ENCODE results near the gene MYO10.

GRCh38 chr5:16899171-16899570 lies 36.9 kb downstream of the MYO10 start:
- TF ChIP-seq, protein P1, sequence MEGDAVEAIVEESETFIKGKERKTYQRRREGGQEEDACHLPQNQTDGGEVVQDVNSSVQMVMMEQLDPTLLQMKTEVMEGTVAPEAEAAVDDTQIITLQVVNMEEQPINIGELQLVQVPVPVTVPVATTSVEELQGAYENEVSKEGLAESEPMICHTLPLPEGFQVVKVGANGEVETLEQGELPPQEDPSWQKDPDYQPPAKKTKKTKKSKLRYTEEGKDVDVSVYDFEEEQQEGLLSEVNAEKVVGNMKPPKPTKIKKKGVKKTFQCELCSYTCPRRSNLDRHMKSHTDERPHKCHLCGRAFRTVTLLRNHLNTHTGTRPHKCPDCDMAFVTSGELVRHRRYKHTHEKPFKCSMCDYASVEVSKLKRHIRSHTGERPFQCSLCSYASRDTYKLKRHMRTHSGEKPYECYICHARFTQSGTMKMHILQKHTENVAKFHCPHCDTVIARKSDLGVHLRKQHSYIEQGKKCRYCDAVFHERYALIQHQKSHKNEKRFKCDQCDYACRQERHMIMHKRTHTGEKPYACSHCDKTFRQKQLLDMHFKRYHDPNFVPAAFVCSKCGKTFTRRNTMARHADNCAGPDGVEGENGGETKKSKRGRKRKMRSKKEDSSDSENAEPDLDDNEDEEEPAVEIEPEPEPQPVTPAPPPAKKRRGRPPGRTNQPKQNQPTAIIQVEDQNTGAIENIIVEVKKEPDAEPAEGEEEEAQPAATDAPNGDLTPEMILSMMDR (IDR thresholded peaks at IDR 0.05) = no peak
- no peak for TF ChIP-seq EP300 (IDR thresholded peaks at IDR 0.05)

Measured in tibial nerve (tissue), 4 donors.